GM18502 (cell line): ENCODE measurements around the gene PDLIM4.

Experiments
- ATAC-seq: cut with Tn5 transposase; IDR thresholded peaks from one replicate; pipeline ENCODE4 v1.9.1; 2021; ENCODE audit warnings: mild to moderate bottlenecking; ENCODE audit not compliant: unreplicated experiment, poor library complexity

PDLIM4 gene, protein sequence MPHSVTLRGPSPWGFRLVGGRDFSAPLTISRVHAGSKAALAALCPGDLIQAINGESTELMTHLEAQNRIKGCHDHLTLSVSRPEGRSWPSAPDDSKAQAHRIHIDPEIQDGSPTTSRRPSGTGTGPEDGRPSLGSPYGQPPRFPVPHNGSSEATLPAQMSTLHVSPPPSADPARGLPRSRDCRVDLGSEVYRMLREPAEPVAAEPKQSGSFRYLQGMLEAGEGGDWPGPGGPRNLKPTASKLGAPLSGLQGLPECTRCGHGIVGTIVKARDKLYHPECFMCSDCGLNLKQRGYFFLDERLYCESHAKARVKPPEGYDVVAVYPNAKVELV

DNA sequence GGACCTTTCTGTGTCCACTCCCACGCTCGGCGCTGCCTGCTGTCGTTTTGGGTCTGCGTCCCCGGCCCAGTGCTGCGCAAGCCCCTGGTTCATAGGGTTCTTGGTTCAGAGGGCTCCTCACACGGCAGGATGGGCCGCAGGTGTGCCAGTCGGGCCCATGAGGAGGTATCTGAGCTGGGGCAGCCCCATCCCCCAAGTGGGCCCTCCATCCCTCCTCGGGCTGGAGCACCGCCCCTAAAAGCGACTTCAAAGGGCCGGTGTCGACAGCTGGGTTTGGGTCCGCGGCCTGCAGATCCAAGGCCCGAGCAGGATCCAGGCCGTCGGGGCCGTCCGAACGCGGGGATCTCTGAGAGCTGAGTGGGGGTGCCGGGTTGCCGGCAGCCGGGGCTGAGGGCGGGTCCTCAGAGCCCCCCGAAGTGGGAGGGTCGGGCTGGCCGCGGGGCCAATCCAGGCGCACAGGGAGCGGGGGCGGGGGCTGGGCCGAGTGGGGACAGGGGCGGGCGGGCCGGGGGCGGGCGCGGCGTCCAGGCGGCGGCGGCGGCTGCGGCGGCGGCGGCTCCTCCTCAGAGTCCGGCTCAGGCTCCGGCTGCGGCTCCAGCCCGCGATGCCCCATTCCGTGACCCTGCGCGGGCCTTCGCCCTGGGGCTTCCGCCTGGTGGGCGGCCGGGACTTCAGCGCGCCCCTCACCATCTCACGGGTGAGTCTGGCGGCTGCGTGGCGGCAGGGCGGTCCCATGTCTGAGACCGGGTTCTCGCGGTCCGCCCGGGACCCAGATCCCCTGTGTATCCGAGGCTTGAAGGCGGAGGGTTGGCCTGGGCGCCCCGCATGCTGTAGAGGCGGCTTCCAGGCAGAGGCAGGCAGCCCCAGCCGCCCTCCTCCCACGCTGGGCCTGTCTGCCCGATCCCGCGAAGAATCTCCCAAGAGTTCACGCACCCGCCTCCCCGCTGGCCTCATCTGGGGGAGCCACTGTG is at the start of gene PDLIM4:
TSS of gene PDLIM4 (plus strand) at position 566 of the 971 bp plus-strand sequence. CDS start at position 605, 39 bp downstream.
- ATAC-seq: no peak

DNA sequence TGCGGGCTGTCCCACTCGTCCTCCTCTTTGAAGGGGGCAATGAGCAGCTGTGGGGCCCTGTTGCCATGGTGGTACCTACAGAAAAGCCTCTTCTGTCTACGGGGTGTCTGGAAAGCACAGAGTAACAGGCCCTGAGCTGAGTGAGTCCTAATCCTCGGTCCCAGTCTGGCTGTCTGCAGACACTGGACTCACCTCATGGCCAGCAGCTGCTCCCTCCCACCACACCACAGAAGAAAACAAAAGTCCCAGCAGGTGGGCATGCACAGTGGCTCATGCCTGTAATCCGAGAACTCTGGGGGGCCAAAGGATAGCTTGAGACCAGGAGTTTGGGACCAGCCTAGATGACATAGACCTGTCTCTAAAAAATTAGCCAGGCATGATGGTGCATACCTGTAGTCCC is 49.7 kb upstream of the PDLIM4 start:
- ATAC-seq: no peak

DNA sequence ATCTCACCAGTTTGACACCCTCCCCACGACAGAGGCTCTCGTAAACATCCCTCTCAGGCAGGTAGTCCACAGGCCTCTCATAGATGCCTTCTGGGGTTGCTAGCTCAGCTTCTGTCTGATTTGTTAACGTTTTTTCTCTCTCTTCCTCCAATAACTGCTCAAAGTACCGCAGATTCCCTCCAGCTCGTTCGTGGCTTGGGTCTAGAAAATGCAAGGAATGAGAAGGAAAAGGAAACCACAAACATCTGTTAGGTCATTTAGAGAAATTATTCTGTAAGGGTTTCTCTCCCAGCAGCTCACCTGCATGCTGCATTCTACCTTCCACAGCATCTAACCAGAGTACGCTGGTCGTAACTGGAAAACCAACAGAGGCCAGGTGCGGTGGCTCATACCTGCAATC is 48.4 kb upstream of the PDLIM4 start:
- ATAC-seq: no peak

DNA sequence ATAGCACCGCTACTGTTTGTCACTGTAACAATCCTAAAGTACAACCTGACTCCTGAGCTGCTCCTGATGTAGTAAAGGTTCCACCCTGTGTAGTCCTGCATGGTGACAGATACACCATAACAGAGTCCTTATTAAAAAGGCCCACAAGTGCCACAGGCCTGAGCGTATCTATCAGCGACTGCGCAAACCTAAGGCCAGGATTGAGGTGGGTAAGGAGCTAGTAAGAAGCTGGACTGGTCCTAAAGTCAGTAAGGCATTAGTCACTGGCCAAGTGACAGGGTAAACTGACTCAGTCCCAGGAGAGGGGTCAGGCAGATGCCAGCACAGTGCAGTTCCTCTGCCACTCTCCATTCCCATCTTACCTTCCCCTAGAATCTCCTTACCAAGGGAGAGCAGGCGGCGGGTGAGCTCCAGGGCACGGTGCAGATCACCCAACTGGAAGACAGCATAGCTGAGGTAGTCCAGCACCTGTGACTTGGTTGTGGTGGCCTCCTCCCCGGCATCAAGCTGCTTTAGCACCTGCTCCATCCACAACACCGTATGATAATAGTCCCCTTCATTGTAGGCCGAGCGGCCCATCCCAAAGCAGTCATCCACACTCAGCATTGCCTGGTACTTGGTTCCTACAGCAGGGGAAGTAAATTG is 47.5 kb upstream of the PDLIM4 start:
- ATAC-seq: no peak

DNA sequence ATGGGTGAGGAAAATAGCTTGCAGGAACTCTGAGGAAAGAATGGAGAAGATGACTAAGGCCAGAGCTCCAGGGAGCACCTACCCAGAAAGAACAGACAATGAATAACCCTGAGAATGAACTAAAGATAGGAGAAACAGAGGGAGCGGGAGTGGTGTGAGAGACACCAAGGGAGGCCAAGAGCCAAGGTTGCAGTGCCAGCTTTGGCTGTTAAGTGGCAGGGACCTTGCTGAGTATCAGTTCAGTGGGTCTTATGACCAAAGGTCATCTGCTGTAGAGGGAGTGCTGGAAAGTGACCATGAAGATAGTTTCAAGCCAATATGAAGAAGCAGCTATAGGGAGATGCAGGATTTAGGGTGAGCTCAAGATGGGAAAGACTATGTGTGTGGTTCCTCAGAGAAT is 46.6 kb upstream of the PDLIM4 start:
- ATAC-seq: no peak

DNA sequence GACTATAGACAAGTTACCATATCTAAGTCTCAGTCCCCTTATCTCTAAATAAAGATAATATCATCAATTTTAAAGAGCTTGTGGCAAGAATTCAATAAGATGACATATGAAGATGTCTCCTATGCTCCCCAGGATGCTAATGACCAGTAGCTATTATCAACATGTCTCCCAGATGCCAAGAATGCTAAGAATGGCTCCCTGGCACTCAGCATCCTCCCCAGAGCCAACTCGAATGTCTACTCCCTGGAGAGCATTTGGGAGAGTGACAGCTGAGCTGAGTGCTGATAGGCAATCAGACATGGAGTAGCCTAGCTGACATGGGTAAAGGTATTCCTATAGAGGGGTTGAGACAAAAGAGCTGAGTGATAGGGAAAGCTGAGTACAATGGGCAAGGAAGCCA is 45.7 kb upstream of the PDLIM4 start:
- ATAC-seq: no peak

DNA sequence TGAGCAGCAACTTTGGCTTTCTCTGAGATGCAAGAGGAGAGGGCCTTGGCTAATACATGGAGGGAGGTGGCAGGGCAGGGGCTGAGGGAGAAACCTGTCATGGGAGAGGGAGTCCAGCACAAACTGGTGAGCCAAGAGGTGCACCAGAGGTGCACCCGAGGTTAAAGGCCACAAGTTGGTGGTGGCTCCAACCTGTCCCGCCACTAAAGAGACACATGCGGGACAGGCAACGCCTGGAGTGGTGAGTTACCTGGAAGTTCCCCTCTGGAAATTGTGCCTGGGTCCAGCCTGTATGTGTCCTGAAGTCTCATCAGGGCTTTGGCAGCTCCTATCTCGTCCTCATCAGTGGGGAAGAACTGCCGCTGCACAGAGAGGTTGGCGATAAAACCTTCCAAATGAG is 43.8 kb upstream of the PDLIM4 start:
- no peak for ATAC-seq

DNA sequence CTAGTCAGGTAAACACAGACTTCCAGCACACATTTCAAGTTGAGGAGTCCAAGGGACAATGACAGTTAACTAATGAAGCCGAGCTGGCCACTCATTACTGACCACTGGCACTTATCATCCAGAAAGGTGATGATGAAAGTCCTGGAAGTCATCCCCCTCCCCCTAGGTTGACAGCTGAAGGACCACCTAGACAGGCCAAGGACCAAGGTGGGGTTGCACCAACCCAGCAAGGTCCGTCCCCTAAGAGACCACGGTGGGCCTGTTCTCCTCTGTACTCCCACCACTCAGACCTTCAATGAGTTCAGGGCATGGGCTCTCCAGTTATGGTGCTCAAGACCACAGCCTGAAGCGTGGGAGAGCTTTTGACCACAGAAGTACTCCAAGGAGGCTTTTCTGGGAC is 43.0 kb upstream of the PDLIM4 start:
- no peak for ATAC-seq

DNA sequence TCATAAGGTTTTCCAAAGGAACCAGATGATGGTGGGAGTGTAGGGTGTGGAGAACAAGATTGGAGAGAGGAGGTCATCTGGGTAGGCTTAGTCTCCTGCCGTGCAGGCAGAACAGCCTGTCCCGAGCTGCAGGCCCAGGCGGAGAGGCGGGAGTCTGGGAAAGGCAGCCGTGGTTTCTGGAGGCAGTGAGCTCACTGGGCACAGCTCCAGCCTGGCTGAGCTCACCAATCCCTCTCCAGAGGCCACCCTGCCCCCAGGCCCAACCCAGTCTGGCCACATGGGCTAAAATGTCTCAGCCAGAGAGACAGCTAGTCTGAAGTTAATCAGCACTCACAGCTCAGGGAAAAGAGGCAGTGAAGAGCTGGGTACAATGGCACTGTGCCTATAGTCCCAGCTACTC is 42.2 kb upstream of the PDLIM4 start:
- no peak for ATAC-seq

DNA sequence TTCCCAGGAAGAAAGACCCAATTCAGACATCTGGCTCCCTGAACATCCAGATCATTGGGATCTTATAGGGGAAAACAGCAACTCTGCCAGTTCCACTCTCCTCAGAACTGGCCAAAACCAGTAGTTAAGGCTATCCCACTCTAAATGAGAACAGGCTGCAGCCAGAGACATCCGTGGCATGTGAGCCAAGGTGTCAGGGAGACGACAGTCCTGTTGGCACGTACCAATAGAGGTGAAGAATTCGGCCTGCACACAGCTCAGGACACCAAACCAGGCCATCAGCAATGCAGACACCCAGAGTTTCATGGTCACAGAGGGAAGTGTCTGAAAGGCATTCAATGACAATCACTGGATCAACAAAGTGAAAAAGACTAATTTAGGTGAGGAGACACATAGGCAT is 39.2 kb upstream of the PDLIM4 start:
- no peak for ATAC-seq

DNA sequence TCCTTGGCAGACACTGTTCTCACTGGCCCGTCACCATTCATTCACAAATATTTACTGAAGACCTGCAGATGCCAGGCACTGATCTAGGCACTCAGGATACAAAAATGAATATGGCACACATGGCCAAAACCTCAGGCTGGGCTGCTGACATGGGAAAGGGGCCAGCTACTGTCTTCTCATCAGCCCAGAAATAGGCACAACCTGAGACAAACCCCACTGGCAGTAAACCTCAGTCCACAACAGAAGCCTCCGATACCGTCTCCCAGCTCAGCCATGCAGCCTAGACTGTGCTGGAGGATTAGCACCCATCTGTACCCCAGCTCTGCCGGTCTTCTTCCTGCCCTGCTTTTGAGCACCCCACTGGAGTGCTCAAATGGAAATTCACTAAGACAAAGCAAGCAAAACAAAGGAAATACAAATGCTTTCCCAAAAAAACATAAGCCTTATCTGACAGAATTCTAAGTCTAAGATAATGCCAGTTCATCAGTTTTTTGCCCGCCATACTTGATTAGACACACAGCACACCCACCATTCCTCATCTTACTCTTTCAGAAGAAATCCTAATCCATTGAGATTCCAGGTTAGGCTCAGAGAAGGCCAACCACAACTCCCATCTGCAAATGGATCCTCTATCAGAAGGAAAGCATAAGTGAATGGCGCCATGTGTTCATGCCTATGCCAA is 38.1 kb upstream of the PDLIM4 start:
- no peak for ATAC-seq

DNA sequence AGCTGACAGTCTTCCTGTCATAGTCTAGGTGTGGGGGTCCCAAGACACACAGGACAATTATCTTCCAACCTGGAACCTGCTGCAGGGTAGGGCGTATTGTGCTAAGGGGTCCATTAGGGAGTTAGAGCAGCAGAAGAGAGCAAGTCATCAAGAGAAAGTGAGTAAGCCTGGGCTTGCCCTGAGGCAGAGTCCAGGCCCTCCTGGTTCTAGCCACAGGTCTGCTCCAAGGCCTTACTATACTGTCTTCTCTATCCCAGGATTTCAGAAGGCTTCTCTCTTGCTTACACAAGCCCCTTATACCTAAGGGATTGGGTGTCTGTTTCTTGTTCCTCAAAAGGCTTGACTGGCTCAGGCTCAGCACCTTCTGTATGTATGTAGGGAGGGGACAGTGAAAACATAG is 37.5 kb upstream of the PDLIM4 start:
- no peak for ATAC-seq

DNA sequence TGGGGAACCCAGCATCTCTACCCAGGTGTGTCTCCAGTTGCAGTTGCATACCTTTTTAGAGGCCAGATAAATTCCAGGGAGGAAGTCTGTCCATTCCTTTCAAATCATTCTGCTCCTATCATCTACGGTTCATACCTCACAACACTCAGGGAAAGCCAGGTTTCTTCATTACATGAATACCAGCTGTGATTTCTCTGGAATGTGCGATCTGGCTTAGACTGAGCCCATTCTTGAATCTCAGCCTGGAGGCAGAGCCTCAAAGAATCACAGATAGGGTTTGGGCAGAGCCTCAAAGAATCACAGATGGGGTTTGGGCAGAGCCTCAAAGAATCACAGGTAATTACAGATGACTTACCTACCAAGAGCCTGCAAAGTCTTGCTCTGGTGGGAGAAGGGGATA is 37.0 kb upstream of the PDLIM4 start:
- ATAC-seq: no peak

DNA sequence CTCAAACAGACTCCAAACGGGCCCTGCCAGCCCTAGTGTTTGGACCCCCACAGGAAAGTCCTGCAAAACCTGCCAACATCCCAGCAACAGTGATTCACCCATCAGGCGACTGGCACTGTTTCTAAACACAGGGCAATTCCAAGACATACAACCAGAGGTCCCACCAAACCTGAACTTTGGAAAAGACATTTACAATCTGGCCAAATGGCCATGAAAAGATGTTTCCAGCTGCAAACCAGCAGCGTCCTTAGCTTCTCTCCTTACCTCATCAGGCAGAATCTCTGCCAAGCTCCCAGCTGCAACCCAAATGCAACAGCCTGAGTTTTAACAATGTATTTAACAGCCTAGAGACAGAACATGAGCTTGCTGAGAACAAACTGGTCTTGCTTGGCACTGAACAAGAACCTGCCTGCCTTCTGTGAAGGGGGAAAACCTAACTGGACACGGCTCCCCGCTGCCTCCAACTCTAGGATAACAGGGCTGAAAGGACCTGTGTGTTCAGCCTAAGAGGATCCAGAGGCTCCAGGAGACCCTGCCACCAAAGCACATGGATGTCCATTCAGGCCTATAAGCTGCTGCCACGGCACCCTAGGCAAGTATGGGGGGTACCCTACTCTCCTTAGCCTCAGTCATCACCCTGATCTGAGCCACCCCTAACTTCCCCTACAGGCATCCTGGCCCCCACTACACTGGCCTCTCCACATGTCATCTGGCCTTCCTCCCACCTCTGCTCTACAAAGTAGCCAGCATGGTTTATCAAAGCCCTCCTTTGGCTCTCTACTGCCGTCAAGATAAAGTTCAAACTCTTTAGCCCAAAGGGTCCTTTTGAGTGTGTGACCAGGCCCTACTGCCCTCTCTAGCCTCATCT is 35.5 kb upstream of the PDLIM4 start:
- no peak for ATAC-seq

DNA sequence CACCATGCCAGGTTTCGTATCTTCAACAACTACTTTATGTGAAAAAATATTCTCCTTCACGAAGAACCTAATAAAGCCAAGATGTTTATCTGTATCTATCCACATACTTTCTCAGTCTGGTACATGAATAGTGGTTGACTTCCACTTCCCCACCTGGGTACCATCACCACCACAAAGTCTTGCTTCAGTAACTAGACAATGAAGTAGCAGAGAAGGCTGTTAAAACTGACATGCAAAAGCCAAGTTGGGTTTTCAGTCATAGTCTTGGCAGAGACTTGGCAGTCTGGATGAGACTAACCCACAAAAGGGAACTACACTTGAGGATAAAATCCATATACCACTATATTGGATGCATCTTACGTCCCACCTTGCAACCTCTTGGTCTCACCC is 34.9 kb upstream of the PDLIM4 start:
- peak; percentile 81 for ATAC-seq

DNA sequence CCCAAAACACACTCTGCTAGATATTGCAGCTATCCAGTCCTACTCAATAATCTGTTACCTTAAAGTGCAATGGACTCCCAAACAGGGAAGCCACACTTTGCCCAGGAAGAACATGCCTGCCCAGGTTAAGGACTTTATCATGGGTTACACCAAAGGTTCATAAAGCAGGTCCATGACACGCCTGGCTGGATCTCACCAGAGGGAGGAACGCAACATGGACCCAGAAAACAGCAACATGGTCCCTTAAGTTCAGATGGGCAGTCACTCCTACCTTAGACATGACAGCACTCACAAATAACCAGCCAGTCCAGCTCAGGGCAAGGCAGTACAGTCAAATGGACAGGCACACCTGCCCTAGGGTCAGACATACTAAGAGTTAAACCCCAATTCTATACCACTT is 33.6 kb upstream of the PDLIM4 start:
- no peak for ATAC-seq

DNA sequence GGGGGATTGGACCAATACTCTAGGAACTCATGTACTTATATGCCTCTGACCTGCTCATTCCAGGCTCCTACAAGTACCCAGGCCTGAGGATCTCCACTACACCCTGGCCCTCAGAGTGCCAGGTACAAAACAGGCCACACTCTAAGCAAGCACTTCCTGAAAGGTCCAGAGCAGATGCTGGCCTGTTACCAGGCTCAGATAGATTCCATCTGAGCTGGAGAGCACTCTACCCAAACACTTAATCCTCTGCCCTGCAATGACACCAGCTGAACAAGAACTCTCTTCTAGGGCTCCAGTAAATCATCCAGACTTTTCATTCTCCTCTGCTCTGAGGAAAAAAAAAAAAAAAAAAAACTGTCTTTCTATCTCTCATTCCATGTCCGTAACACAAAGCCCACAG is 32.8 kb upstream of the PDLIM4 start:
- ATAC-seq: no peak

DNA sequence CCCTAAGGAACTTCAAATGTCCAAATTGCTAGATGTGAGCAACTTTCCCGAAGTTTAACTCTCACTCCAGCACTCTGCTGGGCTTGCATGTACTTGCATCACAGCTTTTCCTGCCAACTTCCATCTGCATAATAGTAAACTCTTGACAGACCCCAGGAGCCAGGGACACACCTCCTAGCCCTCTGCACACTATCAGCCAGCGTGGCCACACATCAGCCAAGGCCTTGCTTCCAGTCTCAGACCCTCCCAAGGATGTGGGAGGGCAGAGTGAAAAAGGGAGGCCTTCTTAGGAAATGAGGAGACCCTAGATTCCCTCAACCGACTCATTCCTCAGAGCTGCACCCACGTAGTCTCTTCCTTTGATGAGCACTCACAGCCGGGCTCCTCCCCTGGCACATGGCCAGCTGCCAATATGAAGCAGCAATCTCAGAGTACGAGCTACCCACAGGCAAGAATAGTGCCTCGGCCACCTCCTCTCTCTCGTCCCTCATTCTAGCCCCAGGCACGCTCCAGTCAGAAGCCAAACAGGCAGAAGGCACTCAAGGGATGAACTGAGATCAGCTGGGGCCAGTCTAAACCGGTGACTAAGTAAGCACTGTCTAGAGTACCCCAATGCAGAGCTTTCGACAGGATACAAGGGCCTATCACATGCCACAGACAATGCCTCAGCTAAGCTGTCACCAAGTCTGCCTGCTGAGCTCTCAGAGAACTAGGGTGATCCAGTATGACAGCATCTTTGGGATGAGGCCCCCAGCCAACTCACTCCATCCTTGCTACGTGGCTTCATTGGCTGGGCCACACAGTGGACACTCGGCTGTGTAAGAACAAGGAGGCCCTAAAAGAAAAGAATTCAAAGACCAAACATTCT is 32.1 kb upstream of the PDLIM4 start:
- ATAC-seq: no peak
